GM12878 (cell line): Measurements from ENCODE around the gene FAM53B. TPM values are rescaled to one million over a fixed set of nuclear protein-coding genes. Genes with fewer than 3 reads are reported as not detected.

Source experiments
- ATAC-seq: fragments of 200-7000 bp; cut with Tn5 transposase; 3 replicates; pipeline ENCODE4 v1.9.1; 2020; ENCODE audit warnings: mild to moderate bottlenecking, moderate library complexity
- BruUV-seq: library from RNA; stranded (reverse); fragments of 400-500 nt; replicated peaks from 2 replicates; lab custom pipeline; 2021; lab: Mats Ljungman, UMichigan
- CTCF ChIA-PET: fragments of 300-600 bp; sonication (Branson Sonifier 250); formaldehyde crosslinking; extraction: SDS; loops from one replicate; lab custom pipeline; 2021; ENCODE audit warnings: inconsistent platforms; lab: Yijun Ruan, JAX
- POLR2A ChIA-PET: fragments of 350-600 bp; formaldehyde crosslinking; extraction: SDS; loops from one replicate; lab custom pipeline; 2021; ENCODE audit warnings: inconsistent platforms; lab: Charles Lee
- RAD21 ChIA-PET: fragments of 300-600 bp; sonication (Branson Sonifier 250); formaldehyde crosslinking; loops from one replicate; lab custom pipeline; 2023; ENCODE audit warnings: antibody characterized with exemption; ENCODE audit not compliant: unreplicated experiment; lab: Charles Lee
- SMC1A ChIA-PET: fragments of 300-600 bp; sonication (Branson Sonifier 250); formaldehyde crosslinking; loops from one replicate; lab custom pipeline; 2023; ENCODE audit not compliant: unreplicated experiment, uncharacterized antibody; lab: Charles Lee
- DNase-seq: peaks from one replicate; pipeline ENCODE4 v3.0.0-alpha.2; 2011; ENCODE audit warnings: low read depth, low spot score
- FAIRE-seq: peaks from 3 replicates; lab custom pipeline; 2011; peaks lifted over from hg19 to GRCh38; lab: Jason Lieb, UNC
- H2AFZ ChIP-seq: 2 replicates; pipeline ENCODE4 v1.6.0; 2011; ENCODE audit warnings: low read depth, low read length, control low read depth; ENCODE audit not compliant: control insufficient read depth
- H3K27ac ChIP-seq: 2 replicates; pipeline ENCODE4 v1.5.1; 2011; ENCODE audit warnings: control low read depth; ENCODE audit not compliant: control insufficient read depth, insufficient read depth
- H3K27me3 ChIP-seq, 2 experiments: replicated peaks in 1 of 2; 2 replicates each; pipeline versions ENCODE4 v1.6.0 to v1.6.1; 2011; ENCODE audit warnings: low read length in 1 of 2; ENCODE audit not compliant: control insufficient read depth in 2 of 2, insufficient read depth in 2 of 2
- H3K36me3 ChIP-seq, 2 experiments: 2 replicates each; pipeline ENCODE4 v1.5.1; 2011; ENCODE audit warnings: low read length in 1 of 2; ENCODE audit not compliant: control insufficient read depth in 2 of 2, insufficient read depth in 2 of 2
- H3K4me1 ChIP-seq: 2 replicates; pipeline ENCODE4 v1.6.1; 2011; ENCODE audit warnings: mild to moderate bottlenecking, low read length, moderate library complexity, mixed read lengths; ENCODE audit not compliant: control insufficient read depth, insufficient read depth
- H3K4me2 ChIP-seq: 2 replicates; pipeline ENCODE4 v1.6.0; 2011; ENCODE audit warnings: control low read depth; ENCODE audit not compliant: control insufficient read depth, insufficient read depth
- H3K4me3 ChIP-seq: fragments of 200-600 bp; sonication (generic); 2 replicates; pipeline ENCODE4 v1.5.1; 2016
- H3K79me2 ChIP-seq: 2 replicates; pipeline ENCODE4 v1.6.0; 2011; ENCODE audit warnings: low read length; ENCODE audit not compliant: control insufficient read depth, insufficient read depth
- H3K9ac ChIP-seq: 2 replicates; pipeline ENCODE4 v1.8.0; 2011; ENCODE audit warnings: low read length, control low read depth, mixed read lengths; ENCODE audit not compliant: control insufficient read depth, insufficient read depth
- H3K9me3 ChIP-seq: replicated peaks from 3 replicates; pipeline ENCODE4 v1.5.1; 2011; ENCODE audit warnings: mild to moderate bottlenecking, low read length; ENCODE audit not compliant: control insufficient read depth, insufficient read depth
- H4K20me1 ChIP-seq: 2 replicates; pipeline ENCODE4 v1.6.0; 2011; ENCODE audit not compliant: control insufficient read depth, insufficient read depth
- BRCA1 ChIP-seq: IDR thresholded peaks from 2 replicates; pipeline ENCODE4 v1.6.1; 2011; ENCODE audit warnings: low read depth, low read length, improper control_type of control experiment
- CTCF ChIP-seq, 3 experiments: IDR thresholded peaks in 2 of 3; conservative IDR thresholded peaks in 1 of 3; 2 replicates each; pipeline ENCODE4 v1.5.1; 2011; ENCODE audit warnings: low read depth in 3 of 3, low read length in 3 of 3, mild to moderate bottlenecking in 3 of 3, control low read depth in 2 of 3, moderate library complexity in 2 of 3, inconsistent platforms in 1 of 3, mixed read lengths in 1 of 3; ENCODE audit not compliant: control insufficient read depth in 2 of 3, insufficient read depth in 1 of 3; ENCODE audit errors: extremely low read depth in 1 of 3
- IRF5 ChIP-seq: fragments of 450-650 bp; IDR thresholded peaks from 2 replicates; pipeline ENCODE4 v1.6.1; 2017; ENCODE audit warnings: borderline replicate concordance
- MYC ChIP-seq: IDR thresholded peaks from 2 replicates; pipeline ENCODE4 v1.6.1; 2011; ENCODE audit warnings: mild to moderate bottlenecking, low read length, moderate library complexity, inconsistent platforms; ENCODE audit not compliant: insufficient read depth, insufficient replicate concordance, insufficient read length, severe bottlenecking
- NFYB ChIP-seq: IDR thresholded peaks from 2 replicates; pipeline ENCODE4 v1.6.1; 2011; ENCODE audit warnings: low read depth, mild to moderate bottlenecking, low read length, improper control_type of control experiment, moderate library complexity; ENCODE audit not compliant: insufficient read depth
- PML ChIP-seq: IDR thresholded peaks from 2 replicates; pipeline ENCODE4 v1.6.1; 2012; ENCODE audit warnings: low read length, inconsistent platforms
- ZBTB40 ChIP-seq: fragments of 450-650 bp; IDR thresholded peaks from 2 replicates; pipeline ENCODE4 v1.6.1; 2016; ENCODE audit warnings: mild to moderate bottlenecking, moderate library complexity, borderline replicate concordance
- ZNF217 ChIP-seq: fragments of 450-650 bp; IDR thresholded peaks from 2 replicates; pipeline ENCODE4 v1.6.1; 2017; ENCODE audit warnings: antibody characterized with exemption, mild to moderate bottlenecking
- ZNF274 ChIP-seq: IDR thresholded peaks from one replicate; pipeline ENCODE4 v1.8.0; 2011; ENCODE audit not compliant: insufficient read length, insufficient read depth
- WGBS: methylation state at CpG from one replicate; pipeline ENCODE4 v1.1.6; 2016; ENCODE audit warnings: low lambda C conversion rate; ENCODE audit not compliant: insufficient replicate concordance, insufficient coverage; ENCODE audit errors: missing lambda C conversion rate; 5-methylcytosine and 5-hydroxymethylcytosine counted together
- in situ Hi-C: fragments of 300-500 bp; cut with MboI; formaldehyde crosslinking; loops from 9 replicates; pipeline ENCODE4 v1.14.3; 2018; ENCODE audit warnings: mixed read lengths
- intact Hi-C: fragments of 100-400 bp; cut with micrococcal nuclease; formaldehyde crosslinking; loops from one replicate; pipeline ENCODE4 v1.14.2; 2022; ENCODE audit not compliant: unreplicated experiment
- polyA plus RNA-seq, 11 experiments: library from polyadenylated mRNA; depleted of rRNA in 4 of 11; unstranded in 6 of 11; stranded (reverse) in 5 of 11; fragments of >200 nt; fragmentation: Nextera tagmentation in 4 of 11; fragmentation: Illumina TruSeq in 1 of 11; extraction: Ambion mirVana in 4 of 11; extraction: Trizol in 1 of 11; gene quantifications; 1 replicate in 1 of 11; 2 replicates in 10 of 11; pipeline versions ENCODE4 v1.2.1 to v1.2.3, GENCODE V29; 2011 to 2016; ENCODE audit warnings: inconsistent platforms in 2 of 11, missing spikeins in 2 of 11, low read depth in 1 of 11
- total RNA-seq, 4 experiments: library from RNA; depleted of rRNA in 3 of 4; stranded (reverse); fragments of >200 nt in 3 of 4; fragmentation: Illumina TruSeq in 1 of 4; extraction: Trizol in 1 of 4; gene quantifications; 2 replicates each; pipeline versions ENCODE4 v1.2.1 to v1.2.3, GENCODE V29; 2013 to 2021

FAM53B gene
- total and polyA plus RNA-seq, 10 of the 15 experiments (the other 5 are each of a cell fraction or from before 2014, with no cell fraction given): 0.05 to 26.3 (median 8.1) TPM

DNA sequence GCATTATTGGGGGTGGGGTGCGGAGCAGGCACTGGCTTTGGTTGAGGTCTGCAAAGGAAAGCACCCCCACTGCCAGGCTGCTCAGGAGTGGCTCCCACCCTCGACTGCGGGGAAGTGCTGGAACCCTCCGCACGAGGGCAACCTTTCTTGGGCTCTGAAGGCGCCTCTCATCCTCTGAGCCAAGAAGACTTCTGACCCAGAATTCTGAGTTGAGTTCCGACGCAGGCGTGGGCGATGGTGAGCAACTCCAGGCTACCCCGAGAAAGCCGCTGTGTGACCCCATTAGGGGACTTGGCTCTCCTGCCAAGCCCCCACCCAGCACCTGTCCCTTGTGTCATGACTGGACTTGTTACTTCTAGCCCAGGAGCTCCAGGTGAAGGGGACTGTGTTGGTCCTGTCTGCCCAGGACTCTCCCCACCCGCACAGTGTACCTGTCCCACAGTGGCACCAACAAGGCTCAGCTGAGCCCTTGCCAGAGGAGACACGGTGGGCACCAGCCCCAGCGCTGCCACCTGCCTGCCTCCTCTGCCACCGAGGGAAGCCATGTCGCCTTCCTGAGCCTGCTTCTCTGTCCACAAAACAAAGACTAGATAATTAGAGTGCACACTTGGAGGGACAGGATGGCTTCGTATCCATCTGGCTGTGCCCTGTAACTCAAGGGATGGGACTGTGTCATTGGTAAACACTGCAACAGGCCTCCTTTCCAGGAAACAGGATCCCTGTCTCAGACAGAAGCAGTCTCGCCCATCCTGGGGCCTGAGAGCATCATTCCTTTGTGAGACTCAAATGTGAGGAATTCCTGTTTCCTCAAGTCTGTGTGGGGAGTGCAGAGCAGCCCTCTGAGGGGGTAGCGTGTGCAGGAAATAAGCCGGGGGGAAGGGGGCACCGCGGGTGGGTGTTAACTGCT, 153.7 kb downstream of the FAM53B start:
- in situ Hi-C loops: no loop called here

More for the DNA sequence above, 153.7 kb downstream of the FAM53B start:
- peaks cover 10% of the 10 kb centered on the region for H3K4me1 ChIP-seq
- no peak for TF ChIP-seq PML
- no peak for TF ChIP-seq ZNF217
- TF ChIP-seq ZBTB40: no peak
- no peak for TF ChIP-seq MYC
- TF ChIP-seq IRF5: no peak
- no peak for TF ChIP-seq ZNF274
- no peak for TF ChIP-seq NFYB
- no peak for TF ChIP-seq BRCA1
- no peak for TF ChIP-seq CTCF (IDR thresholded peaks at IDR 0.05 in 2 of 3, conservative IDR thresholded peaks at IDR 0.05 in 1 of 3; ENCODE audit: control insufficient read depth in 2 of 3, extremely low read depth in 1 of 3, insufficient read depth in 1 of 3, low read depth in 3 of 3, low read length in 3 of 3)
- TF ChIP-seq, all 136 proteins: peak for 0
- ATAC-seq (no peak), FAIRE-seq (no peak), DNase-seq (no peak)
- no peak overlapping the region for H3K9ac ChIP-seq
- ChIA-PET RAD21 (no interaction called here), CTCF (no interaction called here), SMC1A (no interaction called here), POLR2A (no interaction called here)
- H3K4me2 ChIP-seq: no peak overlapping the region
- intact Hi-C loops: no loop called here
- no peak overlapping the region for H3K27ac ChIP-seq
- no peaks in the 10 kb centered on the region for H3K36me3 ChIP-seq
- no peaks in the 10 kb centered on the region; the same call in 1 of the 3 replicates for H3K9me3 ChIP-seq
- H4K20me1 ChIP-seq: no peaks in the 10 kb centered on the region
- BruUV-seq: no TSS peak
- no peak overlapping the region for H3K4me3 ChIP-seq
- no peak overlapping the region for H2AFZ ChIP-seq
- no peaks in the 10 kb centered on the region; a peak in 1 of 4 replicates for H3K27me3 ChIP-seq
- WGBS: 81% methylated on average over 23 of the region's 23 CpGs
- H3K79me2 ChIP-seq: no peaks in the 10 kb centered on the region
